Stimulated activated CD8-positive, alpha-beta memory T cell treated with anti-CD3 and anti-CD28 coated beads, Interleukin-15, amount 100 ng/mL, for 48 hours (primary cell): ENCODE measurements around the gene LGALS3.
A peak's percentile ranks its signal among the peaks of the same experiment; 100 is the strongest.

Experiments used
- DNase-seq, 2 donors: peaks; one replicate each; pipeline ENCODE4 v3.0.0-alpha.2; 2020; ENCODE audit warnings: low read depth in 2 of 2

Gene LGALS3

DNA sequence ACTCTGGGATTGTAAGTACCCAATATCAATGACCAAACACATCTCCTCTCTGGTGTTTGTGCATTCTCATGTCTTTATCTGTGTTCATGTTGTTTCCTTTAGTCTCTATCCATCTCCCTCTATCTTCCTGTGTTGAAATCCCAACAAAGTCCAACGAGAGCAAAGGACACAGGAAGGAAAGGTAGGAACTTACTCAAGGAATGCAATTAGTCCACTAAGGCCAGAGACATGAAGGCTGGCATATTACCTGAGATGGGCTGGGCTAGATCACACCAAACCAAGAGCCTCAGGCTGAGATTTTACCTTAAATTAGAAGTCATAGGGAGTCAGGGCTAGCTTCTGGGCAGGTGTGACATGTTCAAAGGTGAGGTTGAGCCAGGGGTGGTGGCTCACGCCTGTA lies 14.3 kb upstream of the LGALS3 start:
- no peak for DNase-seq

DNA sequence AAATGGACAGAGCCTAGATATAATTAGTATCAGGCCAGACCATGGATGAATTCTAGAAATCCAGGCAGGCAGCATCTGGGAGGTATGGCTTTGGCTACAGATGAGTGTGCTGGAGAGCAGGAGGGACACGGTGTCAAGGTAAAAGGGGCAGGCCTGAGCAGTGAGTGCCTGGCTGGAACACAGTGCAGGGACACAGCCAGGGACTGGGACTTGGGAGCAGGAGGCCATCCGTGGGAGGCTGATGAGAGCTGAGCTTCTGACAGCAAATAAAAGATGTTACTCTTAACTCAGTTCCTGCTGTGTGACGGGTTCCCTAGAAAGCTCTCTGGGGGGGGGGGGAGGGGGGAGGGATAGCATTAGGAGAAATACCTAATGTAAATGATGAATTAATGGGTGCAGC lies 13.6 kb upstream of the LGALS3 start:
- no peak for DNase-seq

DNA sequence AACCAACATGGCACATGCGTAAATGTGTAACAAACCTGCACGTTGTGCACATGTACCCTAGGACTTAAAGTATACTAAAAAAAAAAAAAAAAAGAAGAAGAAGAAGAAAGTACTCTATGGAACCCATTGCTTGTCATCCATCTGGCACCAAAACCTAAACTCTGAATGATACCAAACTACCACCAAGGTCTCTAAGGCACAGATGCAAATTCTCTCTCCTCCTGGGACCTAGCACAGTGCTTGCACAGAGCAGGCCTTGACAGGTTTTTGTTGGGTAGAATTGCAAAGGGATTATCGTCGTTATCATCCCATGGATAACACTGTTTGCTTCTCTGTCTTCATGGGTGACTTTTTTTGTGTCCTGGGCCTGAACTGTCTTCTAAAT lies 13.2 kb upstream of the LGALS3 start:
- DNase-seq: no peak

DNA sequence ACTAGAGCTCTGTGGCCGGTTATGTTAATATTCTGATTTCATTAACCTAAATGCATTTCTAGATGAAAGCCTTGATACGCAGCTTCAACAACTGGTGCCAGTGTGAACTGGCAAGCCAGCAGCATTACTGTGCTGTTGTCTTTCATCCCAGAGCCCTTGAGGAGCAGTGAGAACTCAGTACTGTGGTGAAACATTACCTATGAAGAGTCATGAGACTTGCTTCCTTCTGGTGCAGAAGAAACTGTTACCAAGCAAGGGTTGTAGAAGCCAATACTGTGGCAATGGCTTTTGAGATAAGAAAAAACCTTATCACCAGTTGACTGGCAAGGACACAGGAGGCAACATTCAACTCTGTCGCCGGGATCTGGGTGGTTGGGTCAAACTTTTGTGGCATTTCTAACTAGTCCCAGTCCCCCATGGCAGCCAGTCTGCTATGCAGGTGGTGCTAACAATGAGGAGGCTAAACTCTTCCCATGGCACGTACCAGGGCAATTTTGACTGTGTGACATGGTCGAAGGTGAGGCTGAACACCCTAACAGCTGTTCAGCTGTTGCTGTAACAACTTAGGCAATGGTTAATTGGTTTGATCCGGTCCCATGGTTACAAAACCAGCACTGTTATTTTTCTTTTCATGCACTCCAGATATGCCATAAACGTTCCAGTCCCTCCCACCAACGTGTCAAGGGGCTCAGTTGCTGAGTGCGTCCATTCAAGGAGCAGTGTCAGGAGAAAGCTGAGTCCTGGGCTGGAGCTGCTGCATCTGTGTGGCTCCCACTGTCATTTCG lies 12.6 kb upstream of the LGALS3 start:
- no peak for DNase-seq

DNA sequence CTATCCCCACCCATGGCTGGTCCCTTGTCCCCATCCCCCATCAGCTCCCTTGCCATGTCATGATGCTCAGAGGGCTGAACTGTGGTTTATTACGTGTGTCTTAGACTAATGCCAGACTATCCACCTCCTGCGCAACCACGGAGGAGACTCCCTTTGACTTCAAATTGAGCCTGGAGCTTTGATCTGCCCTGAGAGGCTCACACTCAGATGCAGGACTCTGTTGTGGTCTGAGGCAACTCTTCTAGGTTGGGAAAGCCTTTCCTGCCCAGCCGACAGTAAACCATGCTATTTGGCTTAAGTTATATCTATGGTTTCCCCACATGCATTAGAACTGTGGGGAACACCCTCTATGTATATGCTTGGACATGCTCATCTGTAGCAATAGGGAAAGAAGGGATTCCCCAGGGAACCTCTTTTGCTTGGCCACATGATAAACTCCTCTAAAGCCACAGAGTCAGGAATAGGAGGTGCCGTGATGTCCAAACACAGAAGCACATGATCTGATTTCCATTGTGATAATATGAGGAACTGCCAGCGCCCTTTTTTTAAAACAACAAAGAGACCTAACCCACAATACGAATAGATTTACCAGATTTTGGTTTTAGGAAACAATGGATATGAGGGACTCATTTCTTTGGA lies 11.1 kb upstream of the LGALS3 start:
- DNase-seq: no peak

DNA sequence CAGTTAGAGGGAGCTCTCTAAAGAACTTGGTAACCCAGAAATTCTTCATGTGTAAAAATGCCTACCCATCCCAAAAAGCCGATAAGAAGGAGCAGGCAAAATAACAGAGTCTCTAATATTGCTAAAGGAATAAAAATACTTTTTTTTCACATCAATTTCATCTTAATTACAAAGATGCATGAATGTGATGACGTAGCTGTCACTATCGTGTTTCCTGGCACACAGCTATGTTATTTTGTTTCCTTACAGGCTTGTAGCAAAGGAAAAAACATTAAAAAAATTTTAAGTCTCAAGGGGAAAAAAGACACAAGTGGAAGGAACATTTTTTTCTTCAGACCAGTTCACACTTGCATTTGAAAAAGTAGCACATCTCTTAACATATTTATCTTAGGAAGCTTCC lies 10.3 kb upstream of the LGALS3 start:
- DNase-seq: no peak

DNA sequence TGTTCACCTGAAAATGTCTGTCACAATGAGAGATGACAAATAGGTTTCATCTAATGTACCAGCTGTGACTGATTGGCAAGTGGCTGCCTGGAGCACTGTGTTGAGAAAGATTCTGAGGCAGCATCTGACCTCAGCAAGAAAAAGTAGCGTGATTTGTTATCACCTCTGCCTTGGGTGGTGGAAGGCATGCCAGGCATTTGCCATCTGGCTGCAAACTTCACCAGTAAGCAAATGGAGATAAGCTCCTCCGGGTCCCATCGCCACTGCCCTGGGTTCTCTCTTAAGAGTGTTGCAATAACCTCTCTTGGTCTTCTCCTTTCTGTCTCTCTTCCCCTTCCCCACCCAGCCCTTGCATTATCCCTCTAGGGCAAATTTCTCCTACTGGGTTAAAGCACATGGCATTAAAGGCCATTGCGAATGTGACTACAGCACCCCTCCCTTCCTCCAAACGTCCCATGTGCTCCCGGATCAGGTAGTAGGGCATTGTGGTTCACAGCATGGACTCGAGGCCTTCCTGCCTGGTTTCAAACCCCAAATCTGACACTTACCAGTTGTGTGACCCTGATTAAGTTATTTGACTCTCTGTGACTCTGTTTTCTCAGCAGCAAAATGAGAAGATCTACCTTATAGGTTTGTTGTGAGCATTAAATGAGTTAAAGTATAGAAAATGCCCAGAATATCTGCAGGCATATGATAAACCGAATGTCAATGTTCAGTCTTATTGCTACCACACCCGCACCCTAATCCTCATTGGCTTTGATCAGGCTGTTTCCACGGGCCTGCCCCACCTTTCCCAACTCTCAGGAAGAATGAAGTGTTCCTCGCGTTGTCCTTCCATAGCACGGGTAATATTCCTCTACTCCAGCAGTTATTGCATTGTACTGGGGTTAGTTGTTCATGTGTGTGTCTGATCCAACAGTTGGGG lies 8.2 kb upstream of the LGALS3 start:
- no peak for DNase-seq

DNA sequence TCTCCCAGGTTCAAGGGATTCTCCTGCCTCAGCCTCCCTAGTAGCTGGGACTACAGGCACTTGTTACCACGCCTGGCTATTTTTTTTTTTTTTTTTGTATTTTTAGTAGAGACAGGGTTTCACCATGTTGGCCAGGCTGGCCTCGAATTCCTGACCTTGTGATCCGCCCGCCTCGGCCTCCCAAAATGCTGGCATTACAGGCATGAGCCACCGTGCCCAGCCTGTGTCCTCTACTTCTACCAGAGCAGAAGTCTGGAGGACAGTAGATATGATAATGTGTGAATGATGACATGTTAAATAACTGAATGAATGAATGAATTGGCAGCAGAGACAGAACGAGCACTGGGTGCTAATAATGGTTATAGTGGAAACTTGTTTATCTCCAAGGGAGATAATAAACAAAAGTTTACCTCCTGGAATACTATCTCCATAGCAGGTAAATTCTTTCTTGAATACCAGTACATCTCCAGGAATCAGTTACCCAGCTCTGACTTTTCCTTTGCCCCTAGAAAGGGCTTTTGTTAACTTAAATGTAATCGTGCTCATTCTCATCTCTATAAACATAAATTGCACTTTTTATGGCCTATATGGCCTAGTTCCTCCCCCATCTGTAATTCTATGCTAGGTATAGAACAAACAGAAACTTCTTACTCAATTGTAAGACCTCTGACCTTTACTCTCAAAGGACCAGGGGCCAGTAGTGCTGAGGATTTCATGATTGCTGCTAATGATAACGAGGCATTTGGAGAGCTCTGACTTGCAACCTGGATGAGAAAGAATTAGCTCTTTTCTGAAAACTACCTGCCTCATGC lies 7.2 kb upstream of the LGALS3 start:
- no peak for DNase-seq

DNA sequence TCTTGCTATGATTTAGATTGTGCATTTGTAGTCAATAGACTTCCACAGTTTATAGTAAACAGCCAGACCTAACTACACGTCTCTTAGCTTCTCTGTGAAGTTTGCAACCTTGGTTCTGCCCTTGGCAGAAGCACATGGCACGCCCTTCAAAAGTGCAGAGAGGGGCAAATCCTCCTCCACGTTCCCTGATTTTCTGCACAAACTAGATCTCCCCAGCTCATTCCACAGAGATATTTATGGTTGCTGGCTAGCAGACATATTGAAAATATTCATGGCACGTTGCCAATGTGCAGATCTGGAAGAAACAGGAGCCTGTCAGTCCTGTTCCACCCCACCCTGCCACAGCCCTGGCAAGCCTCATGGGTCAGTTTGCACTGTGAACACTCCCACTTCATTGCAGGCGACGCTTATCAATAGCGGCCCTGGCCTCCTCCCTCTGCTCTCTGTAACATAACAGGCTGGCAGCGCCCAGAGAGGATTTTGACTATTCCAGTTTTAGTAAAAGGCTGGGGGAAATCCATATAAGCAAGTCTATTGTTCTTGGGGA lies 6.5 kb upstream of the LGALS3 start:
- no peak for DNase-seq

DNA sequence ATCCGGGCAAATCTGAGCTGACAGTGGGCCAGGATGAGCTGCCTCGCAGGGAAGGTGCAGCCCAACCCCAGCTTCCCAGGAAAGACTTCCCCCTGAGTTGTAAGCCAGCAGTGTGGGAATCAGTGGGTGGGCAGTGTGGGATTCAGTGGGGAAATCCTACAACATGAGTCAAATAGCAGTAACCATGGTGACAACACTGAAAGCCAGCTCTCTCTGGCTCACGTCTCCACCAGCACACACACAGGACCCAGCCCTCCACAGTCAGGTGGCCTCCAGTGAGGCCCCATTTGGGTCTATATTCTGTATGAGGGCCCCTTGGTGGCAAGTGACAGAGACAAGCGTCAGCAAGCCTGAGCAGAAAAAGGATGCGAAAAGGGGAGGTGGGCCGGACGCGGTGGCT lies 6.0 kb upstream of the LGALS3 start:
- DNase-seq: no peak

DNA sequence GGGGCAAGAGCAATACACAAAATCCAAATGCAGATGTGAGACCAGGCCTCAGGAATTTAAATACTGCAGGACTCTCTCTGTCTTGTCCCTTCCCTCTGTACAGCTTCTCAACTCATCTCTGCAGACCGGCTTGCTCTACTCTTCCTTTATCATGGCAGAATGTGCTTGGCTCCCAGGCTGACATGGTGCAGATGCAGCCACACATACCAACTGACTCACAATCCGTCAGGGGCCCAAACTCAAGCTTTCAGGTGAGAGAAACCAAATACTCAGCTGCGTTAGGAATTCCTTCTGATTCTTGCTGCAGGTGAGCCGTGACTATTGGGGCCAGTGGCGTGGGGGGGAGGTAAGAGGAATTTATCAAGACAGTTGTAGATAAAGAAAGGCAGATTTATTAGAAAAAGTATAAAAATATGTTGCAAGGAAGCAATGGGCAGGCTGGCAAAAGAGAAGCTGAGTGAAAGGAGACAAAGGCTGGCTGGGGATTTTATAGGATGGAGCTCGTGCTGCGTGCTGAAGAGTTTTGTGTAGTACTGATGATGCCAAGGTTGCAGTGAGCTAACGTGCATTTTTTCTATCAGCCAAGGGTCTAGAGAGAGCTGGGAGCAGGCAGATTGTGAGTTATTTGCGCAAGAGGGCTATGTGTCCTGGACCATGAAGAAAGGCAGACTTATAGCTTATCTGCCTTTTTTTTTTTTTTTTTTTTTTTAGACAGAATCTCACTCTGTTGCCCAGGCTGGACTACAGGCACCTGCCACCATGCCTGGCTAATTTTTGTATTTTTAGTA lies 5.0 kb upstream of the LGALS3 start:
- no peak for DNase-seq

DNA sequence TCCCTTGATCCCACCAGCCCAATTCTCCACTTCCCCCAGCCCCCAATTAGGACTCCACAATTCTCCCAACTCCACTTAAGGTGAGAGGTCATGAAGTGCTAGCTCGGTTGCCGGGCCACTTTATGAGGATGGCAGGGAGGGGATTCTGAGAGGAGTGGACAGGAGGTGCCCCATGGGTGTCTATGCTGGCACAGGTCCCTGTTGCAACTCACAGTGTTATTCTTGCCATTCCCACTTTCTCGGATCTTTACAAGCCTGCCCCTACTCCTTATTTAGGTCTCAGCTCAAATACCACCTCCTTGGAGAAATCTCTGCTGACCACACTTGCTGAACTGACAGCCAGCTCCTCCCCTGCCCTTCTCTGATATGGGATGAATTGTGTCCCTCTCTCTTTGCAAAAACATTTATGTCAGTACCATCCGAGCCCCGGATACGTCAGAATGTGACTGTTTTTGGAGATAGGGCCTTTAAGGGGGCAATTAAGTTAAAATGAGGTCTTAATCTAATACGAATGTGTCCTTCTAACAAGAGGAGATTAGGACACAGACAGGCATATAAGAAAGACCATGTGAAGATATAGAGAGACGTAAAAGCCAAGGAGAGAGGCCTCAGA lies 4.2 kb upstream of the LGALS3 start:
- no peak for DNase-seq

DNA sequence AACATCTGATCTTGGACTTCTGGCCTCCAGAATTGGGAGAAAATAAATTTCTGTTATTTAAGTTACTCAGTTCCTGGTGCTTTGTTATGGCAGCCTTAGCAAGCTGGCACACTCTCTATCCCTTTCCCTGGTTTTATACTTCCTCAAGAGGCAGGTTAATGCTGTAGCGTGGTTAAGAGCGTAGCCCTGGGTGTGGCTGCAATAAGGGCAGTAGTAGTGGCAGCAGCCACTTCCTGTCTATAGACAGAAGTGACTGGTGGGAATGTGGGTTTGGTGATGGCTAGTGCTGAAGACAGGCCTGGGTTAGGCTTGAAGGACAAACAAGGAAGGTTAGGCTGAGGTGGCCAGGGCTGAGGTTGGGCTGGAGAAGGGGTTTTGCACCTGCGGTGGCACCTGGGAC lies 3.6 kb upstream of the LGALS3 start:
- no peak for DNase-seq

DNA sequence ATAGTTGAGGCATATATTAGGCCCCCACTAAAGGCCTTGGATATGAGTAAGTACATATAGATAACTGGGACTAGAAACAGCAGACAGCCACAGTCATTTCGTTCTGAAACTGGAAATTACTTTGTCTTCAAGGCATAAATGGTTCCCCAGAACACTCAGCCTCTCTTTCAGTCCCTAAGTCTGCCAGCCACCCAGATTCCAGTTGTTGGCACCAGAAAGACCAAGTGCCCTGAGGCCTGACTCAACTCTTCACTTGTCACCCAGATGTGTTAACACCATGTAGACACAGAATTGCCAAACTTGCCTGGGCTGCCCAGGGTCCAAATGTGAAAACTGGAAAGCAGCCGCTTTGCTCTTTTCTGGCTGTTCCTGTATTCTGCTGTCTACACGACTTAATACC lies 3.0 kb upstream of the LGALS3 start:
- no peak for DNase-seq

DNA sequence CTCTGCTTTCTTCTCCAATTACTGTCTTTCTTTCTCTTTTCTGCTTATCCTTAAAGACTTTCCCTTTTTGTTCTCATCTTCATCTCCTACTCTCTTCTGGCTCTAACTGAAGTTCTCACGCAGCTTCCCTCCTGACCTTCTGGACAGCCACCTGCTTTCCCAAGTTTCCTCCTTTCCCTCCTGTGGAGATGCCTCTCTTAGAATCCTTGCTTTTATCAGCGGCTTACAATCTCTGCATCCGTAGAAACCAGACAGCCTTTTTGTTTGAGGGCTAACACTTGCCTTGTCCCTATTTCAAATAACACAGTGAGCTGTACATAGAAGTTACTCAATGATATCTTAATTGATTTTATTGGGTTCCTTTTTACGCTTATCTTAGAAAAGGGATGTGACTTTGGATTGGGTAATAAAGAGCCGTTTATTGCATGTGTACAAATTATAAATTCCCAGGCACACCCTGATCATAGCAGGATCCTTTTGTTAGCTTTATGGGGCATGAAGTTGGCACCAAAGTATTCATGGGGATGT lies 2.1 kb upstream of the LGALS3 start:
- no peak for DNase-seq

DNA sequence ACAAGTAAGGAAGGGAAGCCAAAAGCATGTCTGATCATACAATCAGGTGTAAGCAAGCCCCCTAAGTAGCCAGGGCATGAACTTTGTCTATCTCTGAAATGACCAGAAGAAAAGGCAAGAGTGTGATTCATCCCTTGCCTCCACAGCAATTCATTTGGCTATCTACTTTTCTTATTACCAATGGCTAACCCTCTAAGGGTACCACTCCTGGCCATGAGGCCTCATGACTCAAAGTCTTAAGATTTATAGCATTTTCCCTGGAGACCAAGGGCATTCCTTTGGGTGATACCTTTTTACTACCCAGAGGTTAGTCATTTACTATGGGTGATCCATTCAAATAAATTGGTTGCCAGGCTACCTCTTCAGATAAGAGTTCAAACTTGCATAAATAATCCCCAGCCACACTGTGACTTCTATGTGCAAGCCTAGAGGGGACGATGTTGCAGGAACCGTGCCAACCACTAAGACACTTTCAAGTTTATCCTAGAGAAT lies 1.5 kb upstream of the LGALS3 start:
- no peak for DNase-seq

DNA sequence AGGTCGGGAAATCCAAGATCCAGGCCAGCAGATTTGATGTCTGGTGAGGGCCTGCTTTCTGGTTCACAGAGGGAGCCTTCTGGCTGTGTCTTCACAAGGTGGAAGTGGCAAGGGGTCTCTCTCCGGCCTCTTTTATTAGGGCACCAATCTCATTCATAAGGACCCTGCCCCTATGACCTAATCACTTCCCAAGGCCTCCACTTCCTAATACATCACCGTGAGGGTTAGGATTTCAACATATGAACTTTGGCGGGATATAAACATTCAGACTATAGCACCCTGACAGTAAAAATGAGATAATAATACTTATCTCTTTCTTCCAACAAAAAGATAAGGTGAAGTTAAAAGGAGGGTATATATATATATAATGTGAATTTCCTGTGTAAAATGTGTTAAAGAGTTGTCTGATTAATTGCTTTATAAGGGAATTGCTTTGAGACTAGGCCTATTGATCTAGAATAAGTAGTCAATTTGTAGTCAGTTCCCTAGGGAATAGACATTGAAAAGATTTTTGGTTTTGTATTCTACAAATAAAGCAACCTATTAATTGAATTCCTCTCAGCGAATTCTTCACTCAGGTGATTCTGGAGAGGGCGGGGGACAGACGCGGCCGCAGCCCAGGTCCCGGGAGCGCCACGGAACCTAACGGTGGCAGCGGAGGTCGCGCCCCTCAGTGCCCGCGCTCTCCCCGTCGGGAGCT lies 516 bp upstream of the LGALS3 start:
- DNase-seq: no peak

DNA sequence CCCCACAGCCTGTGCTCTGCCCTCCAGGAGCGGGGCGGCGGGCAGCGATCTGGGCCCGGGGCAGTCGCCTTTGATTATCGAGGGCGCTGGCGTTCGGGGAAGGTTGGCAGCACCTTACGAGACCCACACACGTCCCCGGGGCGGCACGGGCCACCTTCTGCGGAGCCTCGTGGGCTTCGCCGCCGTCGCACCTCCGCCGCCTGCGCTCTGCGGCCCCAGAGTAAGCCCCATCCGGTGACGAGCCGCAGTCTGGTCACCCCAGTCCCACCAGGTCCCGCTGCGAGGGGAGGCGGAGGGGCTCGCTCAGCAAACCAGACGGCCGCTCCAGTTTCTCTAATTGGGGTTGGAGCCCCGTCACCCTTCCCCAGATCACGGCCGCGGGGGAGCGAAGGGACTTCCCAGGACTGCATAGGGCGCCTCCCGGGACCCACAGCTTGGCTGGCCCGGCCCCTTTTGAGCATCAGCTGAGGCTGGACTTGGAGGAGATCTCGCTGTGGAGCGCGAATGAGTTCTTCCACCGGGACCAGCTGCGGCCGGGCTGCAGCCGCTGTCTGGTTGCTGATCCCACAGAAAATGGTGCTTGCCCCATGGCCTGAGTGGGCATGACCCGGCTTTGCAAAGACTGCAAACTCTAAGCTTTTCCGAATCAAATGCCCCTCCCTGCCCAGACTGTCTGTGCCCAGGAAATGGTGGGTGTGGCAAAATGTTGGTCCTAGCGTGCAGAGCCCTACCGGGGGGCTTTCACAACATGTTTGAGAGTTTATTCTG lies 560 bp downstream of the LGALS3 start:
- peak in 1 of 2 donors; percentile 35 for DNase-seq

DNA sequence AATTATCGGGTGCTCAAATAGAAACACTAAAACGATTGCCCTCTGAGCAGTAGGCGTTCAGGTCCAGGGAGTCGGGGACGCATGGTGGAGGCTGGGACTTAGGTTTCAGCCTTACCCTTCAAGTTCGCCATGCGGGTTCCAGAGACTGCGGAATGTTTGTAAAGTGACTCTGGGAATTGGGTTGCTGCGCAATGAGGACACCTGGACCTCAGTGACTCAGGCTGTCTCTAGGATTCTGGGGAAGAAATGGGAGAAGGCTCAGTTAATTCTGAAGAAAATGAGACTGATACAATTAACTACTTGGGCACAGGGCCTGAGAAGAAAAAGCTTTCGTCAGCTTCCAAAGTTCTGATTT lies 1.1 kb downstream of the LGALS3 start:
- no peak for DNase-seq
